ENCODE data around the gene BLMH. TPM values are rescaled to one million over a fixed set of nuclear protein-coding genes. Genes with fewer than 3 reads are reported as not detected.

BLMH gene
- total RNA-seq, 1 experiment from 2014 or later, result 51.2 TPM

GRCh38 chr17:30315106-30315505, 23.4 kb upstream of the BLMH start:
- H3K9me3 ChIP-seq (ENCODE audit: control insufficient read depth in 1 of 2, insufficient read depth in 1 of 2, low read depth in 1 of 2, low read length in 2 of 2), result no peaks in the 10 kb centered on the region
- H3K4me2 ChIP-seq (ENCODE audit: low read length), result no peak overlapping the region
- intact Hi-C loops (cut with micrococcal nuclease), result no loop called here
- ChIA-PET RAD21 (ENCODE audit: low non-redundant PET in 1 of 2, low total read pairs in 2 of 2, uncharacterized antibody in 2 of 2, unreplicated experiment in 2 of 2) (no interaction called here), CTCF (no interaction called here), POLR2A (no interaction called here)
- no peak for ATAC-seq
- no peak for TF ChIP-seq SIN3A (IDR thresholded peaks at IDR 0.05; ENCODE audit: low read depth)
- no peak for TF ChIP-seq CBX3 (IDR thresholded peaks at IDR 0.05; ENCODE audit: low read depth)
- no peak for TF ChIP-seq ZNF274 (IDR thresholded peaks at IDR 0.05; ENCODE audit: low read depth, low read length)
- no peak for TF ChIP-seq EGR1 (IDR thresholded peaks at IDR 0.05; ENCODE audit: low read depth)
- TF ChIP-seq ZFX (IDR thresholded peaks at IDR 0.05), result no peak
- TF ChIP-seq POLR2AphosphoS5 (IDR thresholded peaks at IDR 0.05; ENCODE audit: low read depth, low read length), result no peak
- TF ChIP-seq RAD21 (IDR thresholded peaks at IDR 0.05; ENCODE audit: low read depth), result no peak
- TF ChIP-seq JUND (IDR thresholded peaks at IDR 0.05), result no peak
- no peak for TF ChIP-seq YY1 (IDR thresholded peaks at IDR 0.05; ENCODE audit: extremely low read depth, insufficient replicate concordance, low read depth, low read length)
- no peak for TF ChIP-seq CEBPB (IDR thresholded peaks at IDR 0.05; ENCODE audit: low read depth)
- TF ChIP-seq ZBTB33 (IDR thresholded peaks at IDR 0.05; ENCODE audit: extremely low read depth, insufficient replicate concordance, low read length), result no peak
- no peak for TF ChIP-seq SP1 (IDR thresholded peaks at IDR 0.05; ENCODE audit: low read depth)
- TF ChIP-seq EZH2phosphoT487 (IDR thresholded peaks at IDR 0.05; ENCODE audit: borderline replicate concordance), result no peak
- TF ChIP-seq REST (IDR thresholded peaks at IDR 0.05; ENCODE audit: low read depth), result no peak
- TF ChIP-seq FOSL1 (IDR thresholded peaks at IDR 0.05; ENCODE audit: low read depth), result no peak
- H4K20me1 ChIP-seq (ENCODE audit: insufficient read depth), result no peaks in the 10 kb centered on the region
- no peak overlapping the region for H3K4me3 ChIP-seq (replicated peaks in 1 of 2; ENCODE audit: low read depth in 1 of 2, low read length in 2 of 2)
- no TSS peak for BruUV-seq (replicated peaks)
- H3K27me3 ChIP-seq (ENCODE audit: insufficient read depth, low read length), result peaks cover 6% of the 10 kb centered on the region; the same call in 1 of the 2 replicates
- DNase-seq (ENCODE audit: low read depth, low spot score), result no peak
- H3K4me1 ChIP-seq (ENCODE audit: control insufficient read depth in 1 of 2, insufficient read depth in 2 of 2, low read length in 2 of 2), result no peaks in the 10 kb centered on the region
- no peak overlapping the region for H3K27ac ChIP-seq (ENCODE audit: low read depth, low read length)
- H3K36me3 ChIP-seq (ENCODE audit: control insufficient read depth in 1 of 2, insufficient read depth in 2 of 2, low read length in 2 of 2), result no peaks in the 10 kb centered on the region
- no peaks in the 10 kb centered on the region for H3K9me2 ChIP-seq (ENCODE audit: insufficient read depth)
- H3K9ac ChIP-seq (ENCODE audit: low read length), result no peak overlapping the region
- H2AFZ ChIP-seq (ENCODE audit: low read depth, low read length, poor library complexity, severe bottlenecking), result no peak overlapping the region
- H3K79me2 ChIP-seq (ENCODE audit: insufficient read depth, low read length), result no peaks in the 10 kb centered on the region
